HEK293 (cell line): ENCODE results near the gene GALNT2.

ENCODE experiments used
- GLI2 ChIP-seq: fragments of 450-650 bp; formaldehyde crosslinking; IDR thresholded peaks from 2 replicates; pipeline ENCODE4; 2017; ENCODE audit warnings: missing biosample characterization, missing genetic modification characterization, low read depth, borderline replicate concordance
- GLIS1 ChIP-seq: fragments of 450-650 bp; formaldehyde crosslinking; IDR thresholded peaks from 2 replicates; pipeline ENCODE4 v1.5.1; 2016; ENCODE audit warnings: missing biosample characterization, missing genetic modification characterization
- MZF1 ChIP-seq: fragments of 450-650 bp; formaldehyde crosslinking; IDR thresholded peaks from 2 replicates; pipeline ENCODE4 v1.5.1; 2017; ENCODE audit warnings: missing biosample characterization, missing genetic modification characterization, borderline replicate concordance
- REPIN1 ChIP-seq: fragments of 450-650 bp; formaldehyde crosslinking; IDR thresholded peaks from 2 replicates; pipeline ENCODE4 v1.5.1; 2017; ENCODE audit warnings: missing biosample characterization, missing genetic modification characterization, low read depth
- SP7 ChIP-seq: fragments of 450-650 bp; formaldehyde crosslinking; IDR thresholded peaks from 2 replicates; pipeline ENCODE4 v1.5.1; 2016; ENCODE audit warnings: missing biosample characterization, missing genetic modification characterization
- ZEB2 ChIP-seq: fragments of 450-650 bp; formaldehyde crosslinking; IDR thresholded peaks from 2 replicates; pipeline ENCODE4 v1.5.1; 2016; ENCODE audit warnings: missing biosample characterization, missing genetic modification characterization
- ZFP37 ChIP-seq: fragments of 450-650 bp; formaldehyde crosslinking; IDR thresholded peaks from 2 replicates; pipeline ENCODE4 v1.5.1; 2016; ENCODE audit warnings: missing biosample characterization, missing genetic modification characterization
- ZNF335 ChIP-seq: fragments of 450-650 bp; formaldehyde crosslinking; conservative IDR thresholded peaks from 2 replicates; pipeline ENCODE4 v1.5.1; 2016; ENCODE audit warnings: missing biosample characterization, missing genetic modification characterization
- ZNF391 ChIP-seq: fragments of 450-650 bp; formaldehyde crosslinking; IDR thresholded peaks from 2 replicates; pipeline ENCODE4 v1.5.1; 2016; ENCODE audit warnings: low read depth, missing biosample characterization, missing genetic modification characterization, borderline replicate concordance
- ZNF501 ChIP-seq: fragments of 450-650 bp; formaldehyde crosslinking; IDR thresholded peaks from 2 replicates; pipeline ENCODE4 v1.5.1; 2016; ENCODE audit warnings: missing biosample characterization, missing genetic modification characterization
- ZNF561 ChIP-seq: fragments of 450-650 bp; IDR thresholded peaks from 2 replicates; pipeline ENCODE4 v1.5.1; 2018; ENCODE audit warnings: missing biosample characterization, missing genetic modification characterization, borderline replicate concordance
- ZNF600 ChIP-seq: fragments of 450-650 bp; formaldehyde crosslinking; IDR thresholded peaks from 2 replicates; pipeline ENCODE4 v1.5.1; 2016; ENCODE audit warnings: missing biosample characterization, missing genetic modification characterization
- ZNF626 ChIP-seq: fragments of 450-650 bp; sonication (Bioruptor Pico); formaldehyde crosslinking; IDR thresholded peaks from 2 replicates; pipeline ENCODE4 v1.5.1; 2018; ENCODE audit warnings: missing biosample characterization, missing genetic modification characterization, inconsistent platforms
- ZSCAN30 ChIP-seq: fragments of 450-650 bp; IDR thresholded peaks from 2 replicates; pipeline ENCODE4 v1.5.1; 2018; ENCODE audit warnings: missing biosample characterization, mild to moderate bottlenecking, missing genetic modification characterization, moderate library complexity
- TF ChIP-seq, protein P1 (sequence below): fragments of 450-650 bp; formaldehyde crosslinking; IDR thresholded peaks from 2 replicates; pipeline ENCODE4 v1.5.1; 2016; ENCODE audit warnings: missing biosample characterization, missing genetic modification characterization
- TF ChIP-seq, protein P2 (sequence below): fragments of 450-650 bp; formaldehyde crosslinking; IDR thresholded peaks from 2 replicates; pipeline ENCODE4 v1.5.1; 2016; ENCODE audit warnings: missing biosample characterization, missing genetic modification characterization
- TF ChIP-seq, protein P3 (sequence below): fragments of 450-650 bp; formaldehyde crosslinking; IDR thresholded peaks from 2 replicates; pipeline ENCODE4 v1.5.1; 2016; ENCODE audit warnings: missing biosample characterization, missing genetic modification characterization
- TF ChIP-seq, protein P4 (sequence below): fragments of 450-650 bp; formaldehyde crosslinking; optimal IDR thresholded peaks from 2 replicates; pipeline ENCODE3; 2016; ENCODE audit warnings: missing biosample characterization, mild to moderate bottlenecking, missing genetic modification characterization
- TF ChIP-seq, protein P5 (sequence below): fragments of 450-650 bp; formaldehyde crosslinking; IDR thresholded peaks from 2 replicates; pipeline ENCODE4 v1.5.1; 2016; ENCODE audit warnings: missing biosample characterization, missing genetic modification characterization
- TF ChIP-seq, protein P6 (sequence below): fragments of 450-650 bp; formaldehyde crosslinking; IDR thresholded peaks from 2 replicates; pipeline ENCODE4 v1.5.1; 2017; ENCODE audit warnings: missing biosample characterization, missing genetic modification characterization
- TF ChIP-seq, protein P7 (sequence below): sonication (generic); formaldehyde crosslinking; IDR thresholded peaks from 2 replicates; pipeline ENCODE4 v1.8.1; 2022; ENCODE audit warnings: mild to moderate bottlenecking, moderate library complexity, missing genetic modification reagents
- TF ChIP-seq, protein P8 (sequence below): fragments of 450-650 bp; formaldehyde crosslinking; IDR thresholded peaks from 2 replicates; pipeline ENCODE4 v1.5.1; 2016; ENCODE audit warnings: missing biosample characterization, missing genetic modification characterization

GALNT2 gene

DNA sequence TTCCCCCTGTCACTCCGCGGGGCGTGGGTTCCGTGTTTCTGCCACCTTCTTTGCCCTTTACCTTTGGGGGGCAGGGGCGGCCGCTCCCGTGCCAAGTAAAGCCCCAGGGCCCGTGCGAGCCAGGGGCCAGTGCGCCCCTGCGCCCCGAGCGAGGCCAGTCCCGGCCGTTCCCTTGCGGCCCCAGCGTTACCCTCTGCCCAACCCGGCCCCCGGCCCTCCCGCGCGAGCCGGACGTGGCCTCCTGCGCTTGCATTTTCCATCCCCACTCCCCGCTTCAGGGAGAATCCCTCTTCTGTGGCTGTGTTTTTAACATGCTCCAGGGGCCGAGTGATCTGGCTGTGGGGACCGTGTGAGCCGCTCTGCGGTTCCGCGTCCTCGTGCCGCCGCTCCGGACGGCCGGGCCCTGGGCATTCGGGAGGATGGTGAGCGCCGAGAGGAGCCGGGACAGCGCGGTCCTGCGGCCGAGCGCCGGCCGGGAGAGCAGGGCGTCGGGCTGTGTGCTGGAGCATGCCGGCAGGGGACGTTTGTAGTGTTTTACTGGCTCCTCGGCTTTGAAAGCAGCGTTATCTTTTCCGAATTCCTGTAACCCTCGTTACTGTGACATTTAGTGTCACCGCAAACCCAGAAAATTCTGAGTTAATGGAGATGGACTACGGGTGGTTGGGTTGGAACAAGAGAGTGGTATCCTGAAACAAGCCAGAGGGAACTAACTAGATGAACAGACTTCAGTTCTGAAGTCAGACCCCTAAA is 1.0 kb downstream of the GALNT2 start (continued):
- TF ChIP-seq ZEB2 (tag by site-specific recombination) (0 out of 2 replicates have a peak, but pooled peaks have one; percentile 36), SP7 (tag by site-specific recombination) (0 out of 2 replicates have a peak, but pooled peaks have one; percentile 21), ZNF501 (tag by site-specific recombination) (peak; percentile 44; the same call in 1 of the 2 replicates), ZNF561 (tag by site-specific recombination) (no peak), REPIN1 (tag by site-specific recombination) (0 out of 2 replicates have a peak, but pooled peaks have one; percentile 61), GLIS1 (tag by site-specific recombination) (peak; percentile 8; the same call in 1 of the 2 replicates), MZF1 (peak; percentile 78), ZNF600 (tag by site-specific recombination) (peak; percentile 94), ZNF626 (tag by site-specific recombination) (no peak), ZNF335 (tag by site-specific recombination) (peak; percentile 60), ZFP37 (tag by site-specific recombination) (peak; percentile 96), ZSCAN30 (tag by site-specific recombination) (no peak; the same call in 1 of the 2 replicates), GLI2 (tag by site-specific recombination) (no peak), ZNF391 (peak; percentile 25; the same call in 1 of the 2 replicates)
- TF ChIP-seq, protein P1, sequence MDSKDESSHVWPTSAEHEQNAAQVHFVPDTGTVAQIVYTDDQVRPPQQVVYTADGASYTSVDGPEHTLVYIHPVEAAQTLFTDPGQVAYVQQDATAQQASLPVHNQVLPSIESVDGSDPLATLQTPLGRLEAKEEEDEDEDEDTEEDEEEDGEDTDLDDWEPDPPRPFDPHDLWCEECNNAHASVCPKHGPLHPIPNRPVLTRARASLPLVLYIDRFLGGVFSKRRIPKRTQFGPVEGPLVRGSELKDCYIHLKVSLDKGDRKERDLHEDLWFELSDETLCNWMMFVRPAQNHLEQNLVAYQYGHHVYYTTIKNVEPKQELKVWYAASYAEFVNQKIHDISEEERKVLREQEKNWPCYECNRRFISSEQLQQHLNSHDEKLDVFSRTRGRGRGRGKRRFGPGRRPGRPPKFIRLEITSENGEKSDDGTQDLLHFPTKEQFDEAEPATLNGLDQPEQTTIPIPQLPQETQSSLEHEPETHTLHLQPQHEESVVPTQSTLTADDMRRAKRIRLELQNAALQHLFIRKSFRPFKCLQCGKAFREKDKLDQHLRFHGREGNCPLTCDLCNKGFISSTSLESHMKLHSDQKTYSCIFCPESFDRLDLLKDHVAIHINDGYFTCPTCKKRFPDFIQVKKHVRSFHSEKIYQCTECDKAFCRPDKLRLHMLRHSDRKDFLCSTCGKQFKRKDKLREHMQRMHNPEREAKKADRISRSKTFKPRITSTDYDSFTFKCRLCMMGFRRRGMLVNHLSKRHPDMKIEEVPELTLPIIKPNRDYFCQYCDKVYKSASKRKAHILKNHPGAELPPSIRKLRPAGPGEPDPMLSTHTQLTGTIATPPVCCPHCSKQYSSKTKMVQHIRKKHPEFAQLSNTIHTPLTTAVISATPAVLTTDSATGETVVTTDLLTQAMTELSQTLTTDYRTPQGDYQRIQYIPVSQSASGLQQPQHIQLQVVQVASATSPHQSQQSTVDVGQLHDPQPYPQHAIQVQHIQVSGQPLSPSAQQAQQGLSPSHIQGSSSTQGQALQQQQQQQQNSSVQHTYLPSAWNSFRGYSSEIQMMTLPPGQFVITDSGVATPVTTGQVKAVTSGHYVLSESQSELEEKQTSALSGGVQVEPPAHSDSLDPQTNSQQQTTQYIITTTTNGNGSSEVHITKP (tag by site-specific recombination), result peak; percentile 5; the same call in 1 of the 2 replicates
- TF ChIP-seq, protein P2, sequence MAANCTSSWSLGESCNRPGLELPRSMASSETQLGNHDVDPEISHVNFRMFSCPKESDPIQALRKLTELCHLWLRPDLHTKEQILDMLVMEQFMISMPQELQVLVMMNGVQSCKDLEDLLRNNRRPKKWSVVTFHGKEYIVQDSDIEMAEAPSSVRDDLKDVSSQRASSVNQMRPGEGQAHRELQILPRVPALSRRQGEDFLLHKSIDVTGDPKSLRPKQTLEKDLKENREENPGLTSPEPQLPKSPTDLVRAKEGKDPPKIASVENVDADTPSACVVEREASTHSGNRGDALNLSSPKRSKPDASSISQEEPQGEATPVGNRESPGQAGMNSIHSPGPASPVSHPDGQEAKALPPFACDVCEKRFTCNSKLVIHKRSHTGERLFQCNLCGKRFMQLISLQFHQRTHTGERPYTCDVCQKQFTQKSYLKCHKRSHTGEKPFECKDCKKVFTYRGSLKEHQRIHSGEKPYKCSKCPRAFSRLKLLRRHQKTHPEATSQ (tag by site-specific recombination), result no peak
- TF ChIP-seq, protein P3, sequence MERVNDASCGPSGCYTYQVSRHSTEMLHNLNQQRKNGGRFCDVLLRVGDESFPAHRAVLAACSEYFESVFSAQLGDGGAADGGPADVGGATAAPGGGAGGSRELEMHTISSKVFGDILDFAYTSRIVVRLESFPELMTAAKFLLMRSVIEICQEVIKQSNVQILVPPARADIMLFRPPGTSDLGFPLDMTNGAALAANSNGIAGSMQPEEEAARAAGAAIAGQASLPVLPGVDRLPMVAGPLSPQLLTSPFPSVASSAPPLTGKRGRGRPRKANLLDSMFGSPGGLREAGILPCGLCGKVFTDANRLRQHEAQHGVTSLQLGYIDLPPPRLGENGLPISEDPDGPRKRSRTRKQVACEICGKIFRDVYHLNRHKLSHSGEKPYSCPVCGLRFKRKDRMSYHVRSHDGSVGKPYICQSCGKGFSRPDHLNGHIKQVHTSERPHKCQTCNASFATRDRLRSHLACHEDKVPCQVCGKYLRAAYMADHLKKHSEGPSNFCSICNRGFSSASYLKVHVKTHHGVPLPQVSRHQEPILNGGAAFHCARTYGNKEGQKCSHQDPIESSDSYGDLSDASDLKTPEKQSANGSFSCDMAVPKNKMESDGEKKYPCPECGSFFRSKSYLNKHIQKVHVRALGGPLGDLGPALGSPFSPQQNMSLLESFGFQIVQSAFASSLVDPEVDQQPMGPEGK (tag by site-specific recombination), result peak; percentile 86
- TF ChIP-seq, protein P4, sequence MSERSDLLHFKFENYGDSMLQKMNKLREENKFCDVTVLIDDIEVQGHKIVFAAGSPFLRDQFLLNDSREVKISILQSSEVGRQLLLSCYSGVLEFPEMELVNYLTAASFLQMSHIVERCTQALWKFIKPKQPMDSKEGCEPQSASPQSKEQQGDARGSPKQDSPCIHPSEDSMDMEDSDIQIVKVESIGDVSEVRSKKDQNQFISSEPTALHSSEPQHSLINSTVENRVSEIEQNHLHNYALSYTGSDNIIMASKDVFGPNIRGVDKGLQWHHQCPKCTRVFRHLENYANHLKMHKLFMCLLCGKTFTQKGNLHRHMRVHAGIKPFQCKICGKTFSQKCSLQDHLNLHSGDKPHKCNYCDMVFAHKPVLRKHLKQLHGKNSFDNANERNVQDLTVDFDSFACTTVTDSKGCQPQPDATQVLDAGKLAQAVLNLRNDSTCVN (tag by site-specific recombination), result peak; percentile 93
- TF ChIP-seq, protein P5, sequence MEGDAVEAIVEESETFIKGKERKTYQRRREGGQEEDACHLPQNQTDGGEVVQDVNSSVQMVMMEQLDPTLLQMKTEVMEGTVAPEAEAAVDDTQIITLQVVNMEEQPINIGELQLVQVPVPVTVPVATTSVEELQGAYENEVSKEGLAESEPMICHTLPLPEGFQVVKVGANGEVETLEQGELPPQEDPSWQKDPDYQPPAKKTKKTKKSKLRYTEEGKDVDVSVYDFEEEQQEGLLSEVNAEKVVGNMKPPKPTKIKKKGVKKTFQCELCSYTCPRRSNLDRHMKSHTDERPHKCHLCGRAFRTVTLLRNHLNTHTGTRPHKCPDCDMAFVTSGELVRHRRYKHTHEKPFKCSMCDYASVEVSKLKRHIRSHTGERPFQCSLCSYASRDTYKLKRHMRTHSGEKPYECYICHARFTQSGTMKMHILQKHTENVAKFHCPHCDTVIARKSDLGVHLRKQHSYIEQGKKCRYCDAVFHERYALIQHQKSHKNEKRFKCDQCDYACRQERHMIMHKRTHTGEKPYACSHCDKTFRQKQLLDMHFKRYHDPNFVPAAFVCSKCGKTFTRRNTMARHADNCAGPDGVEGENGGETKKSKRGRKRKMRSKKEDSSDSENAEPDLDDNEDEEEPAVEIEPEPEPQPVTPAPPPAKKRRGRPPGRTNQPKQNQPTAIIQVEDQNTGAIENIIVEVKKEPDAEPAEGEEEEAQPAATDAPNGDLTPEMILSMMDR (tag by site-specific recombination), result peak; percentile 53; the same call in 1 of the 2 replicates
- TF ChIP-seq, protein P6, sequence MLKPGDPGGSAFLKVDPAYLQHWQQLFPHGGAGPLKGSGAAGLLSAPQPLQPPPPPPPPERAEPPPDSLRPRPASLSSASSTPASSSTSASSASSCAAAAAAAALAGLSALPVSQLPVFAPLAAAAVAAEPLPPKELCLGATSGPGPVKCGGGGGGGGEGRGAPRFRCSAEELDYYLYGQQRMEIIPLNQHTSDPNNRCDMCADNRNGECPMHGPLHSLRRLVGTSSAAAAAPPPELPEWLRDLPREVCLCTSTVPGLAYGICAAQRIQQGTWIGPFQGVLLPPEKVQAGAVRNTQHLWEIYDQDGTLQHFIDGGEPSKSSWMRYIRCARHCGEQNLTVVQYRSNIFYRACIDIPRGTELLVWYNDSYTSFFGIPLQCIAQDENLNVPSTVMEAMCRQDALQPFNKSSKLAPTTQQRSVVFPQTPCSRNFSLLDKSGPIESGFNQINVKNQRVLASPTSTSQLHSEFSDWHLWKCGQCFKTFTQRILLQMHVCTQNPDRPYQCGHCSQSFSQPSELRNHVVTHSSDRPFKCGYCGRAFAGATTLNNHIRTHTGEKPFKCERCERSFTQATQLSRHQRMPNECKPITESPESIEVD, result peak; percentile 53; the same call in 1 of the 2 replicates
- TF ChIP-seq, protein P7, sequence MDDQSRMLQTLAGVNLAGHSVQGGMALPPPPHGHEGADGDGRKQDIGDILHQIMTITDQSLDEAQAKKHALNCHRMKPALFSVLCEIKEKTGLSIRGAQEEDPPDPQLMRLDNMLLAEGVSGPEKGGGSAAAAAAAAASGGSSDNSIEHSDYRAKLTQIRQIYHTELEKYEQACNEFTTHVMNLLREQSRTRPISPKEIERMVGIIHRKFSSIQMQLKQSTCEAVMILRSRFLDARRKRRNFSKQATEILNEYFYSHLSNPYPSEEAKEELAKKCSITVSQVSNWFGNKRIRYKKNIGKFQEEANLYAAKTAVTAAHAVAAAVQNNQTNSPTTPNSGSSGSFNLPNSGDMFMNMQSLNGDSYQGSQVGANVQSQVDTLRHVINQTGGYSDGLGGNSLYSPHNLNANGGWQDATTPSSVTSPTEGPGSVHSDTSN (CRISPR knock-in tag), result peak; percentile 65; the same call in 1 of the 2 replicates
- TF ChIP-seq, protein P8, sequence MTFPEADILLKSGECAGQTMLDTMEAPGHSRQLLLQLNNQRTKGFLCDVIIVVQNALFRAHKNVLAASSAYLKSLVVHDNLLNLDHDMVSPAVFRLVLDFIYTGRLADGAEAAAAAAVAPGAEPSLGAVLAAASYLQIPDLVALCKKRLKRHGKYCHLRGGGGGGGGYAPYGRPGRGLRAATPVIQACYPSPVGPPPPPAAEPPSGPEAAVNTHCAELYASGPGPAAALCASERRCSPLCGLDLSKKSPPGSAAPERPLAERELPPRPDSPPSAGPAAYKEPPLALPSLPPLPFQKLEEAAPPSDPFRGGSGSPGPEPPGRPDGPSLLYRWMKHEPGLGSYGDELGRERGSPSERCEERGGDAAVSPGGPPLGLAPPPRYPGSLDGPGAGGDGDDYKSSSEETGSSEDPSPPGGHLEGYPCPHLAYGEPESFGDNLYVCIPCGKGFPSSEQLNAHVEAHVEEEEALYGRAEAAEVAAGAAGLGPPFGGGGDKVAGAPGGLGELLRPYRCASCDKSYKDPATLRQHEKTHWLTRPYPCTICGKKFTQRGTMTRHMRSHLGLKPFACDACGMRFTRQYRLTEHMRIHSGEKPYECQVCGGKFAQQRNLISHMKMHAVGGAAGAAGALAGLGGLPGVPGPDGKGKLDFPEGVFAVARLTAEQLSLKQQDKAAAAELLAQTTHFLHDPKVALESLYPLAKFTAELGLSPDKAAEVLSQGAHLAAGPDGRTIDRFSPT (tag by site-specific recombination), result peak; percentile 66; the same call in 1 of the 2 replicates
